Measurements from ENCODE around the gene ERGIC1.

Gene ERGIC1

DNA sequence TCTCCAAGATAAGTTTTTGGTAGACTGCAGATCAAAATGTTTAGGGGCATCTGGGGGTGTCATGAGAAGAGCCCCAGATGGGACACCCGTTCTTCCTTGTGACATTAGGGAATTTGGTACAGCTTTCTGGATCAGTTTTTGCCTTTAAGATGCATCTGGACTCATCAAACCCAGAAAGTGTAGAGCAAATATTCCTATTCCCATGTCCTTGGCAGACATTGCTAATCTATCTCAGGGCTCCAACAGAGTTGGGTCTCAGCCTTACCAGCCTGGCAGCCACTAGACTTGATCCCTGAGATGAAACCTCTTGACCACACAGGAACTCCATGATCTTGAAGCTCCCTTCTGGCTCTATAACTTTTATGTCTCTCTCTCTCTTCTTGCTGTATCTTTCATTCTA lies 35.6 kb downstream of the ERGIC1 start:
- DNase-seq (ENCODE audit: extremely low read depth, low read depth), result no peak
- TF ChIP-seq, protein P1, sequence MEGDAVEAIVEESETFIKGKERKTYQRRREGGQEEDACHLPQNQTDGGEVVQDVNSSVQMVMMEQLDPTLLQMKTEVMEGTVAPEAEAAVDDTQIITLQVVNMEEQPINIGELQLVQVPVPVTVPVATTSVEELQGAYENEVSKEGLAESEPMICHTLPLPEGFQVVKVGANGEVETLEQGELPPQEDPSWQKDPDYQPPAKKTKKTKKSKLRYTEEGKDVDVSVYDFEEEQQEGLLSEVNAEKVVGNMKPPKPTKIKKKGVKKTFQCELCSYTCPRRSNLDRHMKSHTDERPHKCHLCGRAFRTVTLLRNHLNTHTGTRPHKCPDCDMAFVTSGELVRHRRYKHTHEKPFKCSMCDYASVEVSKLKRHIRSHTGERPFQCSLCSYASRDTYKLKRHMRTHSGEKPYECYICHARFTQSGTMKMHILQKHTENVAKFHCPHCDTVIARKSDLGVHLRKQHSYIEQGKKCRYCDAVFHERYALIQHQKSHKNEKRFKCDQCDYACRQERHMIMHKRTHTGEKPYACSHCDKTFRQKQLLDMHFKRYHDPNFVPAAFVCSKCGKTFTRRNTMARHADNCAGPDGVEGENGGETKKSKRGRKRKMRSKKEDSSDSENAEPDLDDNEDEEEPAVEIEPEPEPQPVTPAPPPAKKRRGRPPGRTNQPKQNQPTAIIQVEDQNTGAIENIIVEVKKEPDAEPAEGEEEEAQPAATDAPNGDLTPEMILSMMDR (IDR thresholded peaks at IDR 0.05; ENCODE audit: low read depth, low read length), result no peak

DNA sequence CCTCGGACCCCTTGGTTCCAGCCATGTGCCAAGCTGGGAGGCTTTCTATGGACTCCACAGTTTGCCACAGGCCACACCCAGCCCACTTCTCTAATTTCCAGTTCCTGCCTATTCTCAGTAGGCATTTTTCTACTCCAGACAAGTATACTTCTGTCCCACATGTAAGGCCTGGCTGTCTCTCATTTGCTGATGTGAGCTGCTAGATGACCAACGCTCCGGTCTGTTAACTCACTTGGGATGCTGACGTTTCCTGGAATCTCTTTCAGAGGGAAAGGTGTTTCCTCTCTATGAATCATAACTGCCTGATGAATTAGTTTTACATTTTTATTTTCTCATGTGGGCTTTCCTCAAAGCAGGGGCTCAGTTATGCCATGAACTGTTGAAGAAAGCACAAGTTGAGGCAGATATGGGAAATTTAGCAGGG lies 36.3 kb downstream of the ERGIC1 start:
- DNase-seq (ENCODE audit: extremely low read depth, low read depth), result no peak
- TF ChIP-seq, protein P1 (IDR thresholded peaks at IDR 0.05; ENCODE audit: low read depth, low read length), result no peak

DNA sequence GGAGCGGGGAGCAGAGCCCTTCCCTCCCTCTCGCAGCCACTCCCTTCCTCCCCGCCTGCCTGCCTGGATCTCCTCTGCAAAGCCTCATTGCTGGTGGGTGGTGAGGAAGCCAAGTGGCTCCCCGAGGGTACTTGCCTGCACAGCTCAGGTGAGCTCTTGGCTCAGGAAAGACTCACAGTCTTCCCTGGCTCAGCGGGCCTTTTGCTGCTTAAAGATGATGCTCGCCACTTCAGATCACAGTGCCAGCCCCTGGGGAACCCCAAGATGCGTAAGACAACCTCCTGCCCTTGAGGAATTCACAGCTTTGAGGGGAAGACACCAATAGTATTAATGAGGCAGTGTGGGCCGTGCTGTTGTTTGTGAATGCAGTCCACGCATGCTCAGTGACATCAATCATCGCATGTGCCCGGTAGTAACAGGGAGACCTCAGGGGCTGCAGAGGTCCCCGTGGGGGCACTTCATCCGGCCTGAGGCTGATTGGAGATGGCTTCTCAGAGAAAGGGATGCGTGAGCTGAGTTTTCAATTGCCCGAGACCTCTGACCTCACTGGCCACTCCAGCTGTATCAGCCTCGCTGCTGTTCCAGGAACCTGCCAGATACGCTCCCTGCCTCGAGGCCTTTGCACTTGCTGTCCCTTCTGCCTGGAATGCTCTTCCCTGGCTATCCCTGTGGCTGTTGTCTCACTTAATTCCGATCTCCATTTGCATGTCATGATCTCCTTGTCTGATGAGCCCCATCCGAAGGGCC lies 36.8 kb downstream of the ERGIC1 start:
- TF ChIP-seq, protein P1 (IDR thresholded peaks at IDR 0.05; ENCODE audit: low read depth, low read length), result no peak
- no peak for DNase-seq (ENCODE audit: extremely low read depth, low read depth)

DNA sequence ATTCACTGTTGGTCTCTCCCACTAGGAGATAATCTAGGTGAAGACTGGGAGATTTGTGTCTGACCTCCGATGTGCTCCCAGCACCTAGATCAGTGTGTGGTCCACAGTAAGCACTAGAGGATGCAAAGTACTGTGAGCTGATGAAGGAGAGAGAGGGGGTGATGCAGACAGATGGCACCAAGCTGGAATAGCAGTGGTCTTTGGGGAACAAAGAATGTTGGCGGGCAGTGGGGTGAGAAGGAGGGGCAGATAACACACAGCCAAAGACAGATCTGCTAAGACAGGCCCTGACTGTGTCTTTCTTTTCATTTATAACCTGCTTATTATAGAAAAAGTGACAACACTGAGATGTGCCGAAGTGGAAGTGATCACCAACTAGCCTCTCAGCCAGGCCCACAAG lies 37.5 kb downstream of the ERGIC1 start:
- DNase-seq (ENCODE audit: extremely low read depth, low read depth), result no peak
- TF ChIP-seq, protein P1 (IDR thresholded peaks at IDR 0.05; ENCODE audit: low read depth, low read length), result no peak

DNA sequence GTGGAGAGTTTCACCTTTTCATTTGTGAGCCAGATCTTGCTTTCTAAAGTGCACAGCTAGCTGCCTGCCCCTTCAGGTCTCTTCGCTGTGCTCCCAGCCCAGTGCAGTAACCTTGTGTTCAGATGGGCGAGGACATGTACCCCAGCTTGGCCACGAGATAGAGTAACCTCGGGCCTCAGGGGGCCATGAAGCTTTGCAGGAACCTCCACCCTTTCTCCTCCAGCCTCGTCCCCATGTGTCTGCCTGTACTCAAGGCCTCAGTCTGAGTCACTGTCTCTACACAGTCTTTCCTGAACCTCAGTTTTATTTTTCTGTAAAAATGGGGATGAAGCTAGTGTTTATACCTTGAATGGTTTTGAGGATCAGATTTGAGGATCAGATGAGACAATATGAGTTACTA lies 37.9 kb downstream of the ERGIC1 start:
- TF ChIP-seq, protein P1 (IDR thresholded peaks at IDR 0.05; ENCODE audit: low read depth, low read length), result no peak
- DNase-seq (ENCODE audit: extremely low read depth, low read depth), result no peak

DNA sequence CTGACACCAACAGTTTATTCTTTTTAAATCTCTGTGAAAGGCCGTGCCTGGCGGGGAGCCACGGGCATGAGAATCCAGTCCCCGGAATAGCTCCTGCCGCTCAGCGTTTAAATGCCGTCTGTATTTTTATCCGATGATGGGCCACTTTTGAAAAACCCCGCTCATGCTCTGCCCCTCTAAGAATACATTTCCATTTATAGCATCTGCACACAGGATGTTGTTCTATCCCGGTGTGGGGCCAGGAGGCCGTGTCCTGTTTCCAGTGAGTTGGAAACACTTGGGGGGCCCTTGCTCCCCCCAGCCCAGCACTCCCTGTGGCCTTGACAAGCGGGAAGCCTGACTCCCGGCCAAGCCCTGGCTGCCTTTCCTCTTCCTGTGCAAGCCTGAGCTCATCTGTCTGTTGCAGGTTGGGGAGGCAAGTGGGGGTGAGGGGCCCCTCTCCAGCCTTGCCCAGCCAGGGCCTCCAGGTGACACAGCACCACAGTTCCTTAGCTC lies 39.0 kb downstream of the ERGIC1 start:
- TF ChIP-seq, protein P1 (IDR thresholded peaks at IDR 0.05; ENCODE audit: low read depth, low read length), result no peak
- DNase-seq (ENCODE audit: extremely low read depth, low read depth), result no peak

DNA sequence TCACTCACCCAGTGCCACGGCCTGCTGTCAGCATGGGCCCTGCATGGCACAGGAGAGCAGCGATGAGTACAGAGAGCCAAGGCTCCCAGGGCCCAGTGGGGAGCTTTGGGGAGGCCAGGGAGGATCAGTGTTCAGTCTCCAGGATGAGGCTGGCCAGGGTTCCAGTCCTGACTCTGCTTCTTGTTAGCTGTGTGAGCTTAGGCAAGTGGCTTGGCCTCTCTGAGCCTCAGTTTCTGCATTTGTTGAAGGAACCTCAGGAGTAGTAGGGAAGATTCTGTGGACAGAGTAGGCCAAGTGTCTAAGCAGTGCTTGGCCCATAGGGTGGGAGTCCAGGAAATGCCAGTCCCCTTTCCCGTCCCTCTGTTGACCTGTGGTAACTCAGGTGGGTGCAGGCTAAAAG lies 39.5 kb downstream of the ERGIC1 start:
- DNase-seq (ENCODE audit: extremely low read depth, low read depth), result no peak
- TF ChIP-seq, protein P1 (IDR thresholded peaks at IDR 0.05; ENCODE audit: low read depth, low read length), result no peak
